Measurements from ENCODE around the gene SLC25A40.

DNA sequence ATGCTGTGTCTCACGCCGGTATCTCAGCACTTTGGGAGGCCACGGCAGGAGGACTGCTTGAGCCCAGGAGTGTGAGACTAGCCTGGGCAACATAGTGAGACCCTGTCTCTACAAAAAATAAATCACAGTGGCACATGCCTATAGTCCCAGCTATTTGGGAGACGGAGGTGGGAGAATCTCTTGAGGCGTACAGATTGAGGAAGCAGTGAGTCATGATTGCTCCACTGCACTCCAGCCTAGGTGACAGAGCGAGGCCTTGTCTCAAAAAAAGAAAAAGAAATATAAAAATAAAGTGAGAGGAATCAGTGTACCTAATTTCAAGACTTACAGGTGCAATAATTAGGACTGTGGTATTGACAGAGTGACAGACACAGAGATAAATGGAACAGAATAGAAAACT lies 23.9 kb downstream of the SLC25A40 start:
- TF ChIP-seq, protein P1, sequence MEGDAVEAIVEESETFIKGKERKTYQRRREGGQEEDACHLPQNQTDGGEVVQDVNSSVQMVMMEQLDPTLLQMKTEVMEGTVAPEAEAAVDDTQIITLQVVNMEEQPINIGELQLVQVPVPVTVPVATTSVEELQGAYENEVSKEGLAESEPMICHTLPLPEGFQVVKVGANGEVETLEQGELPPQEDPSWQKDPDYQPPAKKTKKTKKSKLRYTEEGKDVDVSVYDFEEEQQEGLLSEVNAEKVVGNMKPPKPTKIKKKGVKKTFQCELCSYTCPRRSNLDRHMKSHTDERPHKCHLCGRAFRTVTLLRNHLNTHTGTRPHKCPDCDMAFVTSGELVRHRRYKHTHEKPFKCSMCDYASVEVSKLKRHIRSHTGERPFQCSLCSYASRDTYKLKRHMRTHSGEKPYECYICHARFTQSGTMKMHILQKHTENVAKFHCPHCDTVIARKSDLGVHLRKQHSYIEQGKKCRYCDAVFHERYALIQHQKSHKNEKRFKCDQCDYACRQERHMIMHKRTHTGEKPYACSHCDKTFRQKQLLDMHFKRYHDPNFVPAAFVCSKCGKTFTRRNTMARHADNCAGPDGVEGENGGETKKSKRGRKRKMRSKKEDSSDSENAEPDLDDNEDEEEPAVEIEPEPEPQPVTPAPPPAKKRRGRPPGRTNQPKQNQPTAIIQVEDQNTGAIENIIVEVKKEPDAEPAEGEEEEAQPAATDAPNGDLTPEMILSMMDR (IDR thresholded peaks at IDR 0.05) = no peak
- TF ChIP-seq, protein P2, sequence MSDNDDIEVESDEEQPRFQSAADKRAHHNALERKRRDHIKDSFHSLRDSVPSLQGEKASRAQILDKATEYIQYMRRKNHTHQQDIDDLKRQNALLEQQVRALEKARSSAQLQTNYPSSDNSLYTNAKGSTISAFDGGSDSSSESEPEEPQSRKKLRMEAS (IDR thresholded peaks at IDR 0.05; ENCODE audit: low read depth) = no peak
- no peak for TF ChIP-seq JUND (IDR thresholded peaks at IDR 0.05)
- no peak for TF ChIP-seq RXRA (IDR thresholded peaks at IDR 0.05; ENCODE audit: borderline replicate concordance, low read depth)
- no peak for TF ChIP-seq TCF12 (IDR thresholded peaks at IDR 0.05)
- TF ChIP-seq RAD21 (IDR thresholded peaks at IDR 0.05; ENCODE audit: low read length) = no peak
- TF ChIP-seq GABPA (IDR thresholded peaks at IDR 0.05; ENCODE audit: low read depth) = no peak
- TF ChIP-seq RCOR1 (IDR thresholded peaks at IDR 0.05; ENCODE audit: low read length) = no peak
- TF ChIP-seq RFX5 (IDR thresholded peaks at IDR 0.05; ENCODE audit: low read length) = no peak
- TF ChIP-seq, protein P3, sequence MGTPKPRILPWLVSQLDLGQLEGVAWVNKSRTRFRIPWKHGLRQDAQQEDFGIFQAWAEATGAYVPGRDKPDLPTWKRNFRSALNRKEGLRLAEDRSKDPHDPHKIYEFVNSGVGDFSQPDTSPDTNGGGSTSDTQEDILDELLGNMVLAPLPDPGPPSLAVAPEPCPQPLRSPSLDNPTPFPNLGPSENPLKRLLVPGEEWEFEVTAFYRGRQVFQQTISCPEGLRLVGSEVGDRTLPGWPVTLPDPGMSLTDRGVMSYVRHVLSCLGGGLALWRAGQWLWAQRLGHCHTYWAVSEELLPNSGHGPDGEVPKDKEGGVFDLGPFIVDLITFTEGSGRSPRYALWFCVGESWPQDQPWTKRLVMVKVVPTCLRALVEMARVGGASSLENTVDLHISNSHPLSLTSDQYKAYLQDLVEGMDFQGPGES (IDR thresholded peaks at IDR 0.05; ENCODE audit: low read depth, low read length) = no peak
- no peak for TF ChIP-seq EZH2phosphoT487 (IDR thresholded peaks at IDR 0.05; ENCODE audit: borderline replicate concordance, low read depth)
- no peak for TF ChIP-seq CHD2 (IDR thresholded peaks at IDR 0.05; ENCODE audit: low read length, partially characterized antibody)
- no peak for TF ChIP-seq NFIC (IDR thresholded peaks at IDR 0.05; ENCODE audit: borderline replicate concordance)
- TF ChIP-seq, protein P4, sequence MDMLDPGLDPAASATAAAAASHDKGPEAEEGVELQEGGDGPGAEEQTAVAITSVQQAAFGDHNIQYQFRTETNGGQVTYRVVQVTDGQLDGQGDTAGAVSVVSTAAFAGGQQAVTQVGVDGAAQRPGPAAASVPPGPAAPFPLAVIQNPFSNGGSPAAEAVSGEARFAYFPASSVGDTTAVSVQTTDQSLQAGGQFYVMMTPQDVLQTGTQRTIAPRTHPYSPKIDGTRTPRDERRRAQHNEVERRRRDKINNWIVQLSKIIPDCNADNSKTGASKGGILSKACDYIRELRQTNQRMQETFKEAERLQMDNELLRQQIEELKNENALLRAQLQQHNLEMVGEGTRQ (IDR thresholded peaks at IDR 0.05; ENCODE audit: borderline replicate concordance, low read depth, low read length) = no peak

Measured in SK-N-SH (cell line).